NCI-H526 (cell line): ENCODE data around the gene ANK3.
"Not testable (repeated sequence)": the region's sequence is repeated elsewhere in the genome, so short reads cannot be mapped to it uniquely, and the experiment has no call there.

Experiments
- DNase-seq, 2 experiments: peaks; one replicate each; lab custom pipeline; 2025; lab: John Stamatoyannopoulos, UW

Gene ANK3

DNA sequence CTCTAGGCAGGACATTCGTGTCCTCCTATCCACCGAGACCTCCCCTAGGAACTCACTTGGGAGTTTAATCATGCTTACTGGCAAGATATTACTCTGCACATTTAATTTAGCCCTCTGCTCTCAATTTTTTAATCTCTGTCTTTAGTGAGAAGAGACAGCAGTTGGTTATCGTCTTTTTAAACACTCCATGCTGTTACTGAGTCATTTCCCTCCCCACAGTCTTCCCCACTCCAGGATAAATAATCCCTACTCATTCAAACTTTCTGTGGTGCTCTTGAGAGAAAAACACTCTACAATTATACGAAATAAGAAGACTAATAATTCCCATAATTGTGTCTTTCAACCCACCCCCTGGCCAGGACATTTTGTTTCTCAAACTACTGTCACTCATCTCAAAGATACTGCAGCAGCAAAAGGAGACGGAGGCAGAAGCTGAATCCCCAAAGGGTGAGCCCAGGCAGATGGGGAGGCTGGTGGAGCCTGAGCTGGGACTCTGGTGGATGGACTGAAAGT, 84.2 kb downstream of the ANK3 start:
- DNase-seq, result no peak

DNA sequence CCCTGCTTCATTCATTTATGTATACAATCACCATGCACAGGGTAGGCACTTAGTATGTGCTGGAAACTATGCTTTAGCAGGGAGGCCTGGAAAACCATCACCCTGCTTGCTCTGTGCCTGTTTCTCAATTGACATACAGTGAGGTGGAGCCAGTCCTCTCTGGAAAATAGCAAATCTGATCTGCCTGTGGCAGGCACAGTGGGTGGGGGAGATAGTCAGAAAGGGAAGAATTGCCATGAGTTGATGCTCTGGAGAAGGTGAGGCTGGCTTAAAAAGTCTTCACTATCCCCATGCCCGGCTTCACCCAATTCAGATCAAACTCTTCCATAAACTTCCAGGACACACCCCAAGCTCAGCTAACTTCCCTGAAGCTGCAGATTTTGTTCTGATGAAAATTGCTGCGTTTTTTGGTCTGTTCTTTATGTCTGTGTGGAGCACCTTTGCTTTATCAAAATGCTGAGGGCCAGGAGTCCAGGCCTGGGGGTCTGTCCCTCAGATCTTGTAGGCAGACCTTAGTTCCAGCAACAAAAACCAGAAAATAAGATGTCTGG, 84.8 kb downstream of the ANK3 start:
- DNase-seq, result no peak

DNA sequence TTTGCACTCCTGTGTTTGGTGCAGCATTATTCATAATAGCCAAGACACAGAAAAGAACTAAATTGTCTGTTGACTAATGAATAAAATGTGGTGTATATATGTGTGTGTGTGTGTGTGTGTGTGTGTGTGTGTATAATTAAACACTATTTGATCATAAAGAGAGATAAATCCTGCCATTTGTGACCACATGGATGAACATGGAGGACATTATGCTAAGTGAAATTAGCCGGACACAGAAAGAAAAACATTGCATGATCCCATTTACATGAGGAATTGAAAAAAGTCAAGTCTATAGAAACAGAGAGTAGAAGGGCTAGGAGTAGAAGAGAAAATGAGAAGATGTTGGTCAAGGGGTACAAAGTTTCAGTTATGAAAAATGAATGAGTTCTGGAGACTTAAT, 85.9 kb downstream of the ANK3 start:
- DNase-seq, result no peak

DNA sequence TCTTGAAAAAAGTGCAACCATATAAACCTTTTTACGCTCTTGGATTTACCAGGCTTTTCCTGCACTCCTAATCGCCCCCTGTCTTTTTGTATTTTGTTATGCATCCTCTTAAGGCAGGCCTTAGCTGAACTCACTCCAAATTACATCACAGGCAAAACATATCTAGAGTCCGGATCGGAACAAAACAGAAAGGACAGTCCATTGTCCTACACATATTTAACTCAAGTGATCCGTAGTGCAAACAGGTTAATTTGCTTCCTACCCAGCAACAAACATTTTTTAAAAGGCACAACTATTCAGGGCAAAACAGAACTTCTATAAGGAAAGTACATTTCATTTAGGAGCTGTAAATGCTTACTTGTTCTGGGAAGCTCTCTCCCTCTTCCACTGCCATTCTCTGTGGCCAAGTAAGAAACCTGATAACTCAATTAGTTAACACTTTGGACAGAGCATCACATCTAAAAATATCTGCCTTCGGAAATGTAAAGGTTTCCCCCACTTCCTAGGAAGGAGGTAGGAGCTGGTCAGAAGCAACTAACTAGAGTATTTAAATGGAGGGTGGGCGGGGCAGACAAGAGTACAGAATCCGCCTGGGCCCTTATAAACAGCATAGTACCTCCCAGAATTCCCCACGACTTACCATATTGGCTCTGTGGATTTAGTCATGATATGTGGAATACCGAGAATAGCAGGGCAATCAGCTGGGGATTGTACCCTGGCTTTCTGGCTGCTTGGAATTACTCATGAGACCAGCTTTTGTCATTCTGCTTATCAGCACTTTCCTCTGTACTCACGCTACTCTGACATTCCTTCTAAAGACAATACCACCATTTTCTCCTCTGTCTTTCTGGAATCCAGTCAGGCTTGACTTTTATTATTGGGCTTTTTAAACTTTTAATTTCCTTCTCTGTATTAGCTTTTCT, 89.5 kb downstream of the ANK3 start:
- no peak for DNase-seq

DNA sequence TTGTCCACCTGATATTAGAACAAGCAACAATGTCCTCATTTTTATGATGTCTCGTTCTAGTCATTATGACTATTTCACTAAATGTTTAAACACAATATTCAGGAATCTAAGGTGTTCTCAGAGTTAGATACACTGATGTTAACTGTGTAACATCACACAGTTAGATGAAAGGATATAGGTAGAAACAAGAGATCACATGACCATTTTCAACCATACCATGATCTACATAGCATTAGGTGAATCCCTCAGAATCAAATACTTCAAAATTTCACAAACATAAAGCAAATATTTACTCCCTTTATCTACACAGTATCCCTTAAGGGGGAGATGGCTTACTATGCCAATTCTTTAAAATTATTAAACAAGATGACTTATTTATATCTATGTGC, 90.3 kb downstream of the ANK3 start:
- DNase-seq, result no peak

DNA sequence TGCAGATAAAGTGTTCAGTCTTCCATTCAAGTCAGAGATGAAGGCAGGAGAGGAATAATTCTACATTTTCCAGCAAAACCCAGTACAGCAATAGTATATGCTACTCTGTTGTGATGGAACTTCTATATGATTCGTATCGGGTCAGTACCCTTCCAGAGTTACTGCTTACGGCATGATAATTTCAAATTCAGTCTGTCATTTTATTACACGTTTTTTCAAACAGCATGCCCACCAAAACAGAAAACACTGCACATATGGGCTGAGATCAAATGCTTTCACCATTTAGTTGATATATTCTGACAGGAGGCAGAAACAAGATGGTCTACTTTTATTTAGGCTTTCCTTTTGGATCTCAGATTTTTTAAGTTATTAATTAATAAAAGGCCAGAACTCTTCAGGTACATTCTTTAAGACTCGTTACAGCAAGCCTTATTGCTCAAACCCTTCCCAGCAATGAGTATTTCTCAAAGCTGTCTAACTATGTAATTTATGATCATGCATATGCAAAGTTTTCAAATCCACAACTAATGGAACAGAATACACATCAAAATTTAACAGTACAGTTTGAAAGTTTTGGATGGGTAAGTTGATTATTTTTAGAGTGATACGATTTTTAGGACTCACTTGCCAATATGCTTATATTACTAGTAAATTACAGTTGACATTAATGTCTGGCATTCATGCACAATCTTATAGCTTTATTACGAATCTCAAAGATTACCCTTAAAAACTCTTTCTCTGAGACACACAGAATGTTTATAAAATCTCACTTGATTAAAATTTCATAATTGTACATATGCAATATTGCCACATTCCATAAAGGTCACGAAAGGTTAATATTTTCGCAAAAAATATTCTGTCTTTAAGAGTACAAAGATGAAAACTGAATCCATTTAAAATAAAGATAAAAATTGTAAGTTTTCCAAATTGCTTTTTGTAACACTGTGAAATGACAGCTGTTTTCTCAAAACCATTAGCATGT, 91.0 kb downstream of the ANK3 start:
- no peak for DNase-seq

DNA sequence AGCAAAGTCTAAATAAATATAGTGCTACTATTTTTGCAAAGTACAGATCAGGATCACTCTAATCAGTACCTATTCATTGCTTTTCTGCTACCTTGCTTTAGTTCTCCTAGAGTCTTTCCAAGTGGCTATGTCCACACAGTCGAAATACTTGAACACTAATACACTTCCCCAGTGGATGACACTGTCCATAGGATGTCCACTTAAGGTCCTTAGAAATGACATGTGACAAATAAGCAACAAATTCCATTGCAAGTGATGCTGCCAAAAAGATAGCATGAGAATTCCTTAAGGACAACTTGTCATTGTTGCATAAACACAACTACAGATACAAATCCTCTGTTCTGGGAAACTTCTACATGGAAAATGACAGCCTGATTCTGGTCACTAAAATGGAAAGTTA, 93.6 kb downstream of the ANK3 start:
- DNase-seq, result no peak

DNA sequence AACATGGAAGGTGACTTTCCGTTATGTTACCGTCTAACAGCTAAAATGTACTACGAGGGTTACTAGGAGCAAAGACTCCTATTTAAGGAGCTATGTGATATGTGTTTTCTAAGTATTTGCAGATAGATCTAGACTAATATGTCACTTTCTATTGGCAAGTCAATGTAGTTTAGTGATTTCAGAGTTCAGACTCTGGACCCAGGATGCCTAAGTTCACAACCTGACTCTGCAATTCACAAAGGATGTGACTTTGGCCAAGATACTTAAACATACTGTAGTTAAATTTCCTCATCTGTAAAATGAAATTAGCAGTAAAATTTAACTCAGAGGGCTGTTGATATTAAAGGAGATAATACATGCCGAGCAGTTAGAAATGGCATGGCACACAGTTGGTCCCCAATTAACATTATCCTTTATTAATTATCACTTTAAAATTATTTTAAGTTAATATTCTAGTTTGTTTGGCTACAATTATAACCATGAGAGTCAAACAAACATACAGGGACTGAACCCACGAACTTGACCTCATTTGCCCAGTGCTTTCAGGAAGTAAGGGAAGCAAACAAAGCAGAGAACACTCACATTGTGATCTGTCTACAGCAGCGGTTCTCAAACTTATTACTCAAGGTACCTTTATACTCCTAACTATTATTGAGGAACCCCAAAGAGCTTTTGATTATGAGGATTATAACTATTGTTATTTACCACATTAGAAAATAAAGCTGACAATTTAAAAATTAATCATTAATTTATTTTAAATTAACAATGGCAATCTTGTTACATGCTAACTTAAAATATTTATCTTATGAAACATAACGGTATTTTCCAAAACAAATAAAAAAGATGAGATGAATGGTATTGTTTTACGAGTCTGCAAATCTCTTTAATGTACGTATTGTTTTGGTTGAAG, 94.4 kb downstream of the ANK3 start:
- DNase-seq, result no peak

DNA sequence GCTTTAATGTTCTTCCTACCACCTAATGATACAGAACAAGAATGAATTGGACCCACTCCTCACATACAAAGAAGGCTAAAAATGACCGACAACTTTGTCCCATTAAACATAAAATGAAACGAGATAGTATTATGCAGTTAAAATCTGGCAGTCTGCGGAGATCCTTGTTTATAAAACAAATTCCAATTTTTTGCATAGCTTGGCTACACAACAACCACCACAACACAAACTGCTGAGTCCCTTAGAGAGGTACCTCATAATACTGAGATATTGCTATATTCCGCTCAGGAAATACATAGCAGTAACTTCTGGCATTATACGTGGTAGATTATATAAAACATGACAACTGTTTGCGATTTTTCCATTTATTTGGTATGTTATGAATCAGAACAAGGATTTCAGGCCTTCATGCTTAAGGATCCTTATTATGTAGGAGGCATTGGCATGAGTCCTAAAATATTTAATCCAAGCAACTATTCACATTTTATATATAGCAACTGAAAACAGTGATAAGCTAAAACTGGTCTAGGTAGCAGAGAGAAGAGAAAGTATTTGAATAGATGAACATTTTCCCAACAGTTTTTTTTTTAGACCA, 96.0 kb downstream of the ANK3 start:
- no peak for DNase-seq

DNA sequence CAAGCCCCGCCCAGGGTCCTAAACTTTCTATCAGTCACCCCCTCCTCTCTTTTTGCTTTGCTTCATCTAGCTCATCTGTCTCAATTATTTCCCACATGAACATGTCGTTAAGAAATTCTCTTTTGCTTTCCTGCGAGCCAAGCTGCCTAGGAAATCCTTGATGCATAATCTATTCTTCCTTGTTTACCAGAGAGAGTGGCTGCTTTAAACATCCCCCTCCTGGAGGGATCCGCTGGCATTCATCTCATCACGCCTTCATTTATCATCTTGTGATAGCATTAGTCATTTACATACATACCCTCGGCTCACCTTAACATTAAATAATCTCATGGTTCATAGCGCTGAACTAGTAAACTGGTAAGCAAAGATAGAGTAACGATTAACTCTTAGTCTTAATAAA, 96.7 kb downstream of the ANK3 start:
- no peak for DNase-seq

DNA sequence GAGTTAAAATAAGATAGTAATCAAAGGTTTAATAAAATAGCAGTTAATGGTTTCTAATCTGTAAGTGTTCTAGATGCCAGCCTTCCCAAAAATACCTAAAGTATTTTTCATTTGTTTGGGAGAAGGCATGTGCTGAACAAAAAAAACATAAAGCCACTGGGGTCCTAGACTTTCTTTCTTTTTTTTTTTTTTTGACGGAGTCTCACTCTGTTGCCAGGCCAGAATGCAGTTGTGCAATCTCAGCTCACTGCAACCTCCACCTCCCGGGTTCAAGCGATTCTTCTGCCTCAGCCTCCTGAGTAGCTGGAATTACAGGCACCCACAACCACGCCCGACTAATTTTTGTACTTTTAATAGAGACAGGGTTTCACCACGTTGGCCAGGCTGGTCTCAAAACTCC, 97.1 kb downstream of the ANK3 start:
- DNase-seq, result not testable (repeated sequence)

DNA sequence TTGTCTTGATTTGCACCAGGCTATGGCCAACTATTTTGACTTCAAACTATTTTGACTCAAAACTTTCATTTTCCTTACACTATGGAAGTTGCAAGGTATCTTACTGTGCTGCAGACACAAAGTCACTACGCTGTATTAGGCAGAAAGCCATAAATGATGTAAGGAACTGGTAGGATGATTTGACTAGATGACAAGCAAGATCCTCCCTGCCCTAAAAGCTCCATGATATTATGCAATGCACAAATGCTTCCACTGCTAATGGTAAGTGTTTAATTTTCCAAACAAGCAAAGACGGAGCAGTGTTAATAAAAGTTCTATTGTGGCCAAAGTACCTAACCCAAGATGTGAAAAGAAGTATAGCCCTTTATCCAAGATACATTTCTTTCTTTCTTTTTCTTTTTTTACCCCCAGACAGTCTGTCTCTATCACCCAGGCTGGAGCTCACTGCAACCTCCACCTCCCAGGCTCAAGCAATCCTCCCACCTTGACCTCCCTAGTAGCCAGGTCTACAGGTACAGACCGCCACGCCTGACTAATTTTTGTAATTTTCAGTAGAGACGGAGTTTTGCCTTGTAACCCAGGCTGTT, 98.2 kb downstream of the ANK3 start:
- no peak for DNase-seq

DNA sequence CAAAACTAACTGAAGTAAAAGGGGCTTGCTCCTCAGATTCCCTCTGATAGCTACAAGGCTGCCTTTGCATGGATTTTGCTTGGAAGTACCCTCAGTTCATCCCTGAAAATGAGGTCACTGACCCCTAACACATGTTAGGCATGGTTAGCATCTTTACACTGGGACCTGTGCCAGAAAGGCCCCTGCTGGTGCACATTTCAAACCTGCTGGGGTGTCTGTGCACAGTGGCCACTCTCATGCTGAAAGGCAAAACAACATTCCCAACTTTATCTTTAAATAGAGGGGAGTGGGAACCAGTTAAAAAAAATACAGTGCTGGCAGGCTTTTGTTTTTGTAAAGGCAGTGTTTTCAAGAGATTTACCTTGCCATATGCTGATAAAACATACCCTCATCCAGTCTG, 99.1 kb downstream of the ANK3 start:
- DNase-seq, result no peak

DNA sequence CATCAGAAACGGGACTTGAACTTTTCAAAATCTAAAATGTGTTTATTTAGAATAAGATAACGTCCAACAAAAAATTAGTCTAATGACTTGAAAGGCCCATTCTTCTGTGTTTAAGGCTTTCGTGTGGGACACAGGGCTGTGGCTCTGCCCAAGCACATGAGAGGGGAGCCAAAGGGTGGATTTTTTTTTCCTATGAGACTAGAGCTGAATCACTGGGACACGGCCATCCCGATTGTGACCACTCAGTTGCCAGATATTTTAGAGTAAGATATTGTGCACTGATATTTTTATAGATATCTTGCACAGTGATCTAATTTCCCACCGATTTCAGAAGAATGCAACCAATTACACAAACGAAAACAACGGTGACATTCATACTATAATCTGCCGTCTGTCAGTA, 99.9 kb downstream of the ANK3 start:
- DNase-seq, result no peak

DNA sequence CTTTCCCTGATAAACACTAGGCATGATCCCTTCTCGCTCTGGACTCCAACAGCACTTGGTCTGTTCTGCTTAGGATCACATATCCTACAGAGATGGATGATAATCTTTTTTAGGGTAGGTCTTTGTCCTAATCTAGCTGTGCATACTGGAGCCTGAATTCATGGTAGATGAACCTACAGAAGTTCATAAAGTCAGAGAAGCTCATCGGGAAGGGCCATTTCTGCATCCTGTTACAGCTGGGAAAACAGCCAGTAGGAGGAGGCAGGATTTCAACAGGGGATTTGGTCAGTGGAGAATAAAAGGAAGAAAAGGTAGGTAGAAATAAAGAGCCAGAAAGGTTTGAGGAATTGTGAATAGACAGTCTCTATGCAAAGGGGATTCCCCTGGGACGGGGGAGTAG, 101.4 kb downstream of the ANK3 start:
- no peak for DNase-seq

DNA sequence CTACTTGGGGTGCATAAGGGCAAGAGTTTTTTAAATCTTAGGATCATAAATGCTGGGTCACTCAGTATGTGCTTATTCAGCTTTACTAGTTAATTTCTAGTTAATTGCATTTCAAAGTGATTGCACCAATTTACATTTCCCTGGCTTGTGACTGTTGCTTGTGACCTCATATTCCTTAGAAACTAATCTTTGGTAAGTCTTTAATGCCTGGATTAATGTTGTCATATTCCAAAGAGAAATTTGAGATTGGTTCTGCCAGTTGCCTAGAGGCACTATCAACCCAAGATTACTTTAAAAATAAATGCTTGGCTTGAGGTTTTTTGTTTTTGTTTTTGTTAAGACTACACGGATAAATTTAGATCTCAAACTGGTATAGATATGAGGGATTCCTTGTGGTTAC, 103.1 kb downstream of the ANK3 start:
- DNase-seq, result no peak

DNA sequence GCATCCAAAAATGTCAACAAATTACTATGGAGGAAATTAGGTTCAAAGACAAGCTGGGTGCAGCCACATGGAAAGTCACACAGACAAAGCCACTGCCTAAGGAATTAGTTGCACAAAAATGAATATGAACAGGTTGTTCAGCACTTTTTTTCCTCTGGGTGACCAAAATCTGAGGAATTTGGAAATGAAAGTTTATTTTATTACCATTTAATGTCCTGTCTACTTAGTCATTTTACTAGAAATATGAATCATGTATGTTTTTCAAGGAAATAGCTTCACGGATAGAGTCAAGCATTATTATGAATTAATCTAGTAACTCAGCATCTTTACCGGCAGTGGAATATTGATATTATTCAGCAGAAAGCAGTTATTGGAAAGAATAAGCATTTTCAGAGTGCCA, 106.3 kb downstream of the ANK3 start:
- DNase-seq, result no peak

DNA sequence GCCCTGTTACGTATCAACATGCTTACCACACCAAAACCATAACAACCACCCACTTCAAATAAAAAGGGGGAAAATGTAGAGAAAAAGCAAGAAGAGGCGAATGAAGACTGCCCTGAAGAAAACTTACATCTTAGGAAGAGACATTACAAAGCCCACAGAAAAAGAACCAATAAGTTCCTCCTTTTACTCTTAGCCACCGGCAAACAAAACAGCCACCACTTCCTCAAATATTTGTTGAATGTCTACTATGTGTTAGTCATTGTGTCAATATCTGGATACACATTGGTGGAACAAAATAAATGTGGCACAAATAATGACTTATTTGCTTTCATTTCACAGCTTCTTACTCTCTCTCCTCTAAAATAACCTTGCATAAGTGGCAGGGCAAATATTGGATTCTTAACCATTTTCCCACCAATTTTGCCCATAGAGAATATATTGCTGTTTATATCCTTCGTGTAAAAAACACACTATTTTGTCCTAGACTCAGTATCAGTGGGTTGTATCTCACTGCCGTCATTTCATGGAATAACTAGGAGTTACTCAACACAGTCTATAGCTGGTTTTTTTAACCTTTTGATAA, 106.8 kb downstream of the ANK3 start:
- no peak for DNase-seq

DNA sequence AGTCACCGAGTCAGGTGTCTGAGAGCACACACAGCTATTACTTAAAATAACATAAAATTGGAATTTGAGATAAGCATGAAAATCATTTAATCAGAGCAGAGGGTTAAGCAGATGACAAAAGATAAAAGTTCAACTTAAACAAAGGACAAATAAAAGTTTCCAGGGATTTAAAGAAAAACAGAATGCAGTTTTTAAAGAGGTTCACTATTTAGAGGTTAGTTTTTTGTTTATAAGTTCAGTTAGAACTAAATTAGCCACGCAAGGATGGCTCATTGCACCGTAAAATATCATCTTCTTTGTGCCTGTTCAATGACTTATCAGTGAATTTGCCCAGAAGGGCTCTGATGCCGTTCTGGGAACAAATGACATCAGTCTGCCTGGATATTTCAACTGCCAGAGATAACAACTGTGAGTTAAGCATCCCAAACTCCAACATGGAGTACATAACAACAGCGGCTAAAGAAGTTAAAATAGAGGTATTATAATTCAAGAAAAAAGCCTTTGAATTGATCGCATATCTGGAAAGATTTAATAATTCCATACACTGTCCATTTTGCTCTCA, 107.8 kb downstream of the ANK3 start:
- no peak for DNase-seq

DNA sequence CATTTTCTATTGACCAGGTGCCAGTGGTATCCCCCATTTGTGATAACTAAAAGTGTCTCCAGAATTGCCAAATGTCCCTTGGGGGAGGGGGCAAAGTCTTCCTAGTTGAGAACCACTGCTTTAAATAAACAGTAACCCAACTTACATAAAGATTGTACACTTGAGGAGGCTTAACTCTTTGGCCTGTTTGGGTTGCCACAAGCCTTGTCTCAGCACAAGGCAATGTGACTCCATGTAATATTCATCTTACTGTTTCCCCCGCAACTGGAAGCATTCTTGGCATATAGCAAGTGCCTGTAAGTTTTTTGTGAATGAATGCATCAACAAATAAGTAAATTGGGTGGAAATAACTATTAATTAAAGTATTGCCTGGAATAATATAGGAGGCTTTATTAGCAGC, 108.3 kb downstream of the ANK3 start:
- DNase-seq, result no peak
